ENCODE measurements around the gene IGSF8. TPM values are rescaled to one million over a fixed set of nuclear protein-coding genes. Genes with fewer than 3 reads are reported as not detected.
A peak's percentile ranks its signal among the peaks of the same experiment; 100 is the strongest.

IGSF8 gene
- total RNA-seq, 1 donor from 2014 or later, result 42.8 TPM

DNA sequence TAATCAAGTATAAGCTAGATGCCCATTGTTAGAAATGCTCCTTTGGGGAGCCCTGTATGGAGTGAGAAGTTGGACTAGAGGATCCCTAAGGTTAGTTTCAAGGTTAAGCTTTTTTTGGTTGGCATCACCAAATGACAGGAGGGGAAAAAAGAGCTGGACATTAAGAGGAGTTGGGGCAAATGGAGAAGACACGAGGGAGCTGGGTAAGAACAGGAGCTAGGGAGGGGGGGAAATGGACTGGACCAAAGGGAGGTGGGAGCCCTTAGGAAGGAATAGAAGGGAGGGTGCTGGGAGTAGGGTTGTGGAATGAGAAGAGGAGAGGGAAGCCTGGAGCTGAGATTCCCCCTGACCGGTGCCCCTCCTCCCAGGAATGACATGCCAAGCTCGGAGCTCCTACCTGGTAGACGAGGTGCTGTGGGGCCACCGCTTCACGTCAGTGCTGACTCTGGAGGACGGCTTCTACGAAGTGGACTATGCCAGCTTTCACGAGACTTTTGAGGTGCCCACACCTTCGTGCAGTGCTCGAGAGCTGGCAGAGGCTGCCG, 11.2 kb downstream of the IGSF8 start:
- DNase-seq (ENCODE audit: low read depth), result no peak
- FAIRE-seq, result no peak
- Histone ChIP-seq H3K9me3 (ENCODE audit: insufficient read depth, low read depth, low read length) (no peaks in the 10 kb centered on the region), H2AFZ (ENCODE audit: low read depth, low read length) (no peak overlapping the region), H4K20me1 (ENCODE audit: insufficient read depth, low read length) (peaks cover 6% of the 10 kb centered on the region), H3K4me3 (ENCODE audit: insufficient read depth, low read depth, low read length) (no peak overlapping the region), H3K27ac (ENCODE audit: low read depth, low read length) (no peak overlapping the region), H3K27me3 (ENCODE audit: insufficient read depth, low read length) (peaks cover 19% of the 10 kb centered on the region), H3K79me2 (ENCODE audit: insufficient read depth, low read length) (no peaks in the 10 kb centered on the region), H3K4me1 (ENCODE audit: insufficient read depth, low read length) (no peaks in the 10 kb centered on the region), H3K9ac (ENCODE audit: low read length) (no peak overlapping the region), H3K4me2 (ENCODE audit: low read length) (no peak overlapping the region), H3K36me3 (ENCODE audit: insufficient read depth, low read length) (no peaks in the 10 kb centered on the region)
- Mint-ChIP-seq H3K9me3 (ENCODE audit: unreplicated experiment) (peaks cover 1% of the 10 kb centered on the region), H3K27ac (ENCODE audit: unreplicated experiment) (no peak overlapping the region), H3K36me3 (ENCODE audit: low read depth, unreplicated experiment) (peaks cover 13% of the 10 kb centered on the region), H3K4me1 (ENCODE audit: low read depth, unreplicated experiment) (no peaks in the 10 kb centered on the region), H3K27me3 (ENCODE audit: low read depth, unreplicated experiment) (peaks cover 46% of the 10 kb centered on the region), H3K4me3 (ENCODE audit: unreplicated experiment) (no peak overlapping the region)
- TF ChIP-seq EZH2 (IDR thresholded peaks at IDR 0.05; ENCODE audit: insufficient read depth, low read length), result no peak
- TF ChIP-seq, protein P1, sequence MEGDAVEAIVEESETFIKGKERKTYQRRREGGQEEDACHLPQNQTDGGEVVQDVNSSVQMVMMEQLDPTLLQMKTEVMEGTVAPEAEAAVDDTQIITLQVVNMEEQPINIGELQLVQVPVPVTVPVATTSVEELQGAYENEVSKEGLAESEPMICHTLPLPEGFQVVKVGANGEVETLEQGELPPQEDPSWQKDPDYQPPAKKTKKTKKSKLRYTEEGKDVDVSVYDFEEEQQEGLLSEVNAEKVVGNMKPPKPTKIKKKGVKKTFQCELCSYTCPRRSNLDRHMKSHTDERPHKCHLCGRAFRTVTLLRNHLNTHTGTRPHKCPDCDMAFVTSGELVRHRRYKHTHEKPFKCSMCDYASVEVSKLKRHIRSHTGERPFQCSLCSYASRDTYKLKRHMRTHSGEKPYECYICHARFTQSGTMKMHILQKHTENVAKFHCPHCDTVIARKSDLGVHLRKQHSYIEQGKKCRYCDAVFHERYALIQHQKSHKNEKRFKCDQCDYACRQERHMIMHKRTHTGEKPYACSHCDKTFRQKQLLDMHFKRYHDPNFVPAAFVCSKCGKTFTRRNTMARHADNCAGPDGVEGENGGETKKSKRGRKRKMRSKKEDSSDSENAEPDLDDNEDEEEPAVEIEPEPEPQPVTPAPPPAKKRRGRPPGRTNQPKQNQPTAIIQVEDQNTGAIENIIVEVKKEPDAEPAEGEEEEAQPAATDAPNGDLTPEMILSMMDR (IDR thresholded peaks at IDR 0.05; ENCODE audit: insufficient read depth, low read depth, low read length), result no peak

GRCh38 chr1:160086456-160086892, 11.9 kb downstream of the IGSF8 start:
- Histone ChIP-seq H3K36me3 (ENCODE audit: insufficient read depth, low read length) (no peaks in the 10 kb centered on the region), H3K79me2 (ENCODE audit: insufficient read depth, low read length) (no peaks in the 10 kb centered on the region), H2AFZ (ENCODE audit: low read depth, low read length) (no peak overlapping the region), H3K27me3 (ENCODE audit: insufficient read depth, low read length) (peaks cover 26% of the 10 kb centered on the region), H3K4me2 (ENCODE audit: low read length) (no peak overlapping the region), H3K9me3 (ENCODE audit: insufficient read depth, low read depth, low read length) (no peaks in the 10 kb centered on the region), H3K27ac (ENCODE audit: low read depth, low read length) (no peak overlapping the region), H3K9ac (ENCODE audit: low read length) (no peak overlapping the region), H4K20me1 (ENCODE audit: insufficient read depth, low read length) (peaks cover 6% of the 10 kb centered on the region), H3K4me1 (ENCODE audit: insufficient read depth, low read length) (no peaks in the 10 kb centered on the region), H3K4me3 (ENCODE audit: insufficient read depth, low read depth, low read length) (no peak overlapping the region)
- no peak for DNase-seq (ENCODE audit: low read depth)
- Mint-ChIP-seq H3K9me3 (ENCODE audit: unreplicated experiment) (peaks cover 1% of the 10 kb centered on the region), H3K27ac (ENCODE audit: unreplicated experiment) (no peak overlapping the region), H3K36me3 (ENCODE audit: low read depth, unreplicated experiment) (peaks cover 13% of the 10 kb centered on the region), H3K4me3 (ENCODE audit: unreplicated experiment) (no peak overlapping the region), H3K27me3 (ENCODE audit: low read depth, unreplicated experiment) (peaks cover 52% of the 10 kb centered on the region), H3K4me1 (ENCODE audit: low read depth, unreplicated experiment) (no peaks in the 10 kb centered on the region)
- no peak for FAIRE-seq
- TF ChIP-seq, protein P1 (IDR thresholded peaks at IDR 0.05; ENCODE audit: insufficient read depth, low read depth, low read length), result no peak
- no peak for TF ChIP-seq EZH2 (IDR thresholded peaks at IDR 0.05; ENCODE audit: insufficient read depth, low read length)

DNA sequence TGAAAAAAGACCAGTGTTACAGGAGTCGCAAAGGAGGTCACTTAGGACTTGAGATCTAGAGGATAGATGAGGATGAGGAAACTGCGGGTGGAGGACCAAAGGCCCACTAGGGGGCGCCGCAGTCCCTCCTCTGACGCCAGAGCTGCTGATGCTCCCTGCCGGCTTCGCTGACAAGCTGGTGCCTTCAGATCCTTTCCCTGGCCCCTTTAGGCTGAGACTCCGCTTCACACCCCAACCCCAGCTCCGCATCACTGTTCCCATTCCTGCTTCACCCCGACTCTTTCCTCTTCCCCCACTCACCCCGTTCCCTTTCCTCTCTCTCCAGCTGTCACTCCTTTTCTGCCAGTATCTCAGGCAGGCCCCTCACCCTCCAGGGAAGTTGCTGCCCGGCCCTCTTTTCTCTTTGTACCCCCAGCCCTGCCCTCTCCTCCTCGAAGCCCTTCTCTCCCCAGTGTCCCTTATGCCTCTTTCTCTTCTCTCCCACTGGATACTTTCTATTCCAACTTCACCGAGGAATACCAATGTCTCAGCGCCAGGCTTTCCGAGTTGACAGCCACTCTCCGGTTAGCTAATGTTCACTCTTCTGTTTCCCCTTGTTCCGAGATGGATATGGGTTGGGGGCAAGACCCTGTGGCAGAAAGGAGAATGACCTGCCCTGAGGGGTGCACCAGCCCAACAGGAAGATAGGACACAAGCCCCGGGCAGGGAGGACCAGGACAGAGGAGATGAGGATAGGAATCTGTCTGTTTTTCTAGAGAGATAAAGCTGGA, 12.5 kb downstream of the IGSF8 start:
- Histone ChIP-seq H3K27ac (ENCODE audit: low read depth, low read length) (no peak overlapping the region), H2AFZ (ENCODE audit: low read depth, low read length) (no peak overlapping the region), H3K36me3 (ENCODE audit: insufficient read depth, low read length) (no peaks in the 10 kb centered on the region), H3K9ac (ENCODE audit: low read length) (no peak overlapping the region), H3K9me3 (ENCODE audit: insufficient read depth, low read depth, low read length) (no peaks in the 10 kb centered on the region), H3K4me3 (ENCODE audit: insufficient read depth, low read depth, low read length) (no peak overlapping the region), H4K20me1 (ENCODE audit: insufficient read depth, low read length) (peaks cover 6% of the 10 kb centered on the region), H3K4me2 (ENCODE audit: low read length) (no peak overlapping the region), H3K79me2 (ENCODE audit: insufficient read depth, low read length) (no peaks in the 10 kb centered on the region), H3K4me1 (ENCODE audit: insufficient read depth, low read length) (peaks cover 2% of the 10 kb centered on the region), H3K27me3 (ENCODE audit: insufficient read depth, low read length) (peaks cover 32% of the 10 kb centered on the region)
- Mint-ChIP-seq H3K27ac (ENCODE audit: unreplicated experiment) (no peak overlapping the region), H3K27me3 (ENCODE audit: low read depth, unreplicated experiment) (peaks cover 57% of the 10 kb centered on the region), H3K36me3 (ENCODE audit: low read depth, unreplicated experiment) (peaks cover 13% of the 10 kb centered on the region), H3K4me1 (ENCODE audit: low read depth, unreplicated experiment) (no peaks in the 10 kb centered on the region), H3K4me3 (ENCODE audit: unreplicated experiment) (no peak overlapping the region), H3K9me3 (ENCODE audit: unreplicated experiment) (peaks cover 1% of the 10 kb centered on the region)
- FAIRE-seq (no peak), DNase-seq (ENCODE audit: low read depth) (peak; percentile 15)
- TF ChIP-seq EZH2 (IDR thresholded peaks at IDR 0.05; ENCODE audit: insufficient read depth, low read length), result no peak
- TF ChIP-seq, protein P1 (IDR thresholded peaks at IDR 0.05; ENCODE audit: insufficient read depth, low read depth, low read length), result peak; percentile 81
